Epithelial cell of esophagus (primary cell): ENCODE measurements around the gene BCL2L2.

Experiments
- DNase-seq: peaks from one replicate; pipeline ENCODE4 v3.0.0; 2010; ENCODE audit warnings: low read depth
- H3K4me3 ChIP-seq: 2 replicates; pipeline ENCODE4 v1.5.1; 2011; ENCODE audit warnings: mild to moderate bottlenecking, low read length, control low read depth
- CTCF ChIP-seq: IDR thresholded peaks from 2 replicates; pipeline ENCODE4 v1.5.1; 2011; ENCODE audit warnings: low read depth, mild to moderate bottlenecking, low read length, control low read depth, inconsistent platforms; ENCODE audit not compliant: insufficient read depth; ENCODE audit errors: missing control alignments

The BCL2L2 gene

GRCh38 chr14:23326491-23327332 lies 20.1 kb downstream of the BCL2L2 start:
- no peak overlapping the region for H3K4me3 ChIP-seq
- TF ChIP-seq CTCF = no peak

GRCh38 chr14:23327947-23328744 lies 21.5 kb downstream of the BCL2L2 start:
- peak; percentile 86 for TF ChIP-seq CTCF
- no peak overlapping the region for H3K4me3 ChIP-seq
- DNase-seq = peak; percentile 80

More at GRCh38 chr14:23326491-23327332, 20.1 kb downstream of the BCL2L2 start:
- DNase-seq = no peak

- TF ChIP-seq CTCF = no peak
- no peak overlapping the region for H3K4me3 ChIP-seq
- no peak for DNase-seq
These were observed 29.0 kb downstream of the BCL2L2 start for GRCh38 chr14:23335623-23336022.

GRCh38 chr14:23339506-23340268 lies 33.1 kb downstream of the BCL2L2 start:
- TF ChIP-seq CTCF = no peak
- DNase-seq = no peak
- H3K4me3 ChIP-seq = no peak overlapping the region

- no peak overlapping the region for H3K4me3 ChIP-seq
- TF ChIP-seq CTCF = no peak
- DNase-seq = no peak
These were observed 37.8 kb downstream of the BCL2L2 start for GRCh38 chr14:23344481-23344880.

- H3K4me3 ChIP-seq = no peak overlapping the region
- TF ChIP-seq CTCF = no peak
- DNase-seq = no peak
These were observed 39.5 kb downstream of the BCL2L2 start for GRCh38 chr14:23345987-23346692.
